Keratinocyte (primary cell): ENCODE results near the gene ENPP4. TPM values are rescaled to one million over a fixed set of nuclear protein-coding genes. Genes with fewer than 3 reads are reported as not detected.
"Not testable (repeated sequence)": the region's sequence is repeated elsewhere in the genome, so short reads cannot be mapped to it uniquely, and the experiment has no call there.

Experiments
- DNase-seq: peaks from one replicate; pipeline ENCODE4 v3.0.0-alpha.2; 2011; ENCODE audit warnings: low read depth, missing footprints, low spot score
- FAIRE-seq: peaks from 2 replicates; lab custom pipeline; 2011; peaks lifted over from hg19 to GRCh38; lab: Jason Lieb, UNC
- H2AFZ ChIP-seq: 2 replicates; pipeline ENCODE4 v1.6.0; 2012; ENCODE audit warnings: low read length, control low read depth, inconsistent platforms; ENCODE audit not compliant: control insufficient read depth
- H3K27ac ChIP-seq: 2 replicates; pipeline ENCODE4 v1.5.1; 2011; ENCODE audit warnings: low read length; ENCODE audit not compliant: control insufficient read depth, insufficient read depth
- H3K27me3 ChIP-seq: 3 replicates; pipeline ENCODE4 v1.6.0; 2011; ENCODE audit warnings: low read length; ENCODE audit not compliant: control insufficient read depth, insufficient read depth; ENCODE audit errors: extremely low read depth
- H3K36me3 ChIP-seq, 2 experiments: 2 replicates in 1 of 2; 3 replicates in 1 of 2; pipeline ENCODE4 v1.5.1; 2011; ENCODE audit warnings: low read length in 2 of 2, mild to moderate bottlenecking in 1 of 2; ENCODE audit not compliant: control insufficient read depth in 2 of 2, insufficient read depth in 2 of 2; ENCODE audit errors: extremely low read depth in 1 of 2
- H3K4me1 ChIP-seq: 3 replicates; pipeline ENCODE4 v1.5.1; 2011; ENCODE audit warnings: low read length; ENCODE audit not compliant: control insufficient read depth, insufficient read depth; ENCODE audit errors: extremely low read depth
- H3K4me2 ChIP-seq: 3 replicates; pipeline ENCODE4 v1.6.0; 2011; ENCODE audit warnings: low read depth, low read length; ENCODE audit not compliant: control insufficient read depth, insufficient read depth; ENCODE audit errors: extremely low read depth
- H3K4me3 ChIP-seq, 3 experiments: fragments of 200-600 bp in 1 of 3; sonication (generic) in 1 of 3; 2 replicates in 2 of 3; 3 replicates in 1 of 3; pipeline ENCODE4 v1.5.1; 2011 to 2016; ENCODE audit warnings: low read length in 3 of 3, mild to moderate bottlenecking in 3 of 3, control low read depth in 2 of 3, inconsistent platforms in 1 of 3, low read depth in 1 of 3, mixed read lengths in 1 of 3, mixed run types in 1 of 3, moderate library complexity in 1 of 3; ENCODE audit not compliant: control insufficient read depth in 2 of 3, insufficient read depth in 2 of 3; ENCODE audit errors: extremely low read depth in 1 of 3
- H3K79me2 ChIP-seq: 2 replicates; pipeline ENCODE4 v1.6.0; 2012; ENCODE audit warnings: low read length; ENCODE audit not compliant: control insufficient read depth, insufficient read depth
- H3K9ac ChIP-seq: 3 replicates; pipeline ENCODE4 v1.6.0; 2011; ENCODE audit warnings: low read length; ENCODE audit not compliant: control insufficient read depth, insufficient read depth; ENCODE audit errors: extremely low read depth
- H3K9me1 ChIP-seq: 3 replicates; pipeline ENCODE4 v1.6.0; 2011; ENCODE audit warnings: low read length; ENCODE audit not compliant: control insufficient read depth, insufficient read depth; ENCODE audit errors: extremely low read depth
- H3K9me3 ChIP-seq: 2 replicates; pipeline ENCODE4 v1.5.1; 2012; ENCODE audit warnings: low read depth, low read length; ENCODE audit not compliant: control insufficient read depth
- H4K20me1 ChIP-seq: 3 replicates; pipeline ENCODE4 v1.6.0; 2011; ENCODE audit warnings: low read length; ENCODE audit not compliant: control insufficient read depth, insufficient read depth; ENCODE audit errors: extremely low read depth
- EZH2 ChIP-seq: IDR thresholded peaks from one replicate; pipeline ENCODE4 v1.6.1; 2012; ENCODE audit warnings: inconsistent platforms, mild to moderate bottlenecking, low read length, moderate library complexity
- dilution Hi-C: fragments of 300-500 bp; cut with MboI; formaldehyde crosslinking; loops from one replicate; pipeline ENCODE4 v1.7.0; 2020; ENCODE audit warnings: low sequenced_read_pairs; ENCODE audit not compliant: extremely low pct_ligation_motif_present
- polyA plus RNA-seq, 5 experiments: library from polyadenylated mRNA; depleted of rRNA in 3 of 5; stranded (reverse) in 3 of 5; stranded (forward) in 1 of 5; unstranded in 1 of 5; fragments of >200 nt; gene quantifications; 1 replicate in 1 of 5; 2 replicates in 3 of 5; 3 replicates in 1 of 5; pipeline versions ENCODE4 v1.2.1 to v1.2.3, GENCODE V29; 2011 to 2012; ENCODE audit warnings: missing spikeins in 2 of 5, low read depth in 1 of 5, low replicate concordance in 1 of 5
- TF ChIP-seq, protein P1 (sequence below), 3 experiments: IDR thresholded peaks in 1 of 3; conservative IDR thresholded peaks in 1 of 3; optimal IDR thresholded peaks in 1 of 3; 2 replicates in 2 of 3; 3 replicates in 1 of 3; pipeline versions ENCODE3 to v1.5.1; 2011; ENCODE audit warnings: low read length in 3 of 3, mild to moderate bottlenecking in 3 of 3, moderate library complexity in 2 of 3, control low read depth in 1 of 3, inconsistent platforms in 1 of 3; ENCODE audit not compliant: insufficient read depth in 2 of 3; ENCODE audit errors: extremely low read depth in 1 of 3

ENPP4 gene
- polyA plus RNA-seq, 1 donor (not counting 4 experiments of a cell fraction or from before 2014, with no cell fraction given) = 0.01 TPM

DNA sequence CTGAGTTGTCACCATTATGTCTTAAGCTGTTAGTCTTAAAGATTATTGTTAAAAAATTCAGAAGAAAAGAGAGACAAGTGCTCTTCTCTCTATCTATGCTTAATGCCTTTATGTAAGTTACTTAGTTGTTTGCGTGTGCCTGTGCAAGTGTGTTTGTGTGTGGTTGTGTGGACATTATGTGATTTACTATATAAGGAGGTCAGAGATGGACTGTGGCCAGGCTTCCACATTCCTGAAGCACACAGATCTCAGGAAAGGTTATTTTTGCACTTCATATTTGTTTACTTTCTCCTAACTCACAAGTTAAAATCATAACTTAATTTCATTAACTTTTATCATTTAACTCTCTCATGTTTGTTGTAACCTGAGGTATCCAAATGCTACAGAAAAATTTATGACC lies 14.5 kb downstream of the ENPP4 start:
- no peak overlapping the region for H3K4me2 ChIP-seq
- H3K27me3 ChIP-seq = no peaks in the 10 kb centered on the region
- no peaks in the 10 kb centered on the region for H3K9me3 ChIP-seq
- dilution Hi-C loops = no loop called here
- H3K9ac ChIP-seq = no peak overlapping the region
- no peak for TF ChIP-seq EZH2
- TF ChIP-seq, protein P1, sequence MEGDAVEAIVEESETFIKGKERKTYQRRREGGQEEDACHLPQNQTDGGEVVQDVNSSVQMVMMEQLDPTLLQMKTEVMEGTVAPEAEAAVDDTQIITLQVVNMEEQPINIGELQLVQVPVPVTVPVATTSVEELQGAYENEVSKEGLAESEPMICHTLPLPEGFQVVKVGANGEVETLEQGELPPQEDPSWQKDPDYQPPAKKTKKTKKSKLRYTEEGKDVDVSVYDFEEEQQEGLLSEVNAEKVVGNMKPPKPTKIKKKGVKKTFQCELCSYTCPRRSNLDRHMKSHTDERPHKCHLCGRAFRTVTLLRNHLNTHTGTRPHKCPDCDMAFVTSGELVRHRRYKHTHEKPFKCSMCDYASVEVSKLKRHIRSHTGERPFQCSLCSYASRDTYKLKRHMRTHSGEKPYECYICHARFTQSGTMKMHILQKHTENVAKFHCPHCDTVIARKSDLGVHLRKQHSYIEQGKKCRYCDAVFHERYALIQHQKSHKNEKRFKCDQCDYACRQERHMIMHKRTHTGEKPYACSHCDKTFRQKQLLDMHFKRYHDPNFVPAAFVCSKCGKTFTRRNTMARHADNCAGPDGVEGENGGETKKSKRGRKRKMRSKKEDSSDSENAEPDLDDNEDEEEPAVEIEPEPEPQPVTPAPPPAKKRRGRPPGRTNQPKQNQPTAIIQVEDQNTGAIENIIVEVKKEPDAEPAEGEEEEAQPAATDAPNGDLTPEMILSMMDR (optimal IDR thresholded peaks at IDR 0.05 in 1 of 3, IDR thresholded peaks at IDR 0.05 in 1 of 3, conservative IDR thresholded peaks at IDR 0.05 in 1 of 3; ENCODE audit: extremely low read depth in 1 of 3, insufficient read depth in 2 of 3, low read length in 3 of 3) = no peak
- no peaks in the 10 kb centered on the region for H3K9me1 ChIP-seq
- no peaks in the 10 kb centered on the region for H4K20me1 ChIP-seq
- no peak overlapping the region for H2AFZ ChIP-seq
- DNase-seq (no peak), FAIRE-seq (no peak)
- no peaks in the 10 kb centered on the region for H3K36me3 ChIP-seq
- no peak overlapping the region for H3K27ac ChIP-seq
- no peaks in the 10 kb centered on the region for H3K4me1 ChIP-seq
- H3K79me2 ChIP-seq = no peaks in the 10 kb centered on the region
- no peak overlapping the region for H3K4me3 ChIP-seq

DNA sequence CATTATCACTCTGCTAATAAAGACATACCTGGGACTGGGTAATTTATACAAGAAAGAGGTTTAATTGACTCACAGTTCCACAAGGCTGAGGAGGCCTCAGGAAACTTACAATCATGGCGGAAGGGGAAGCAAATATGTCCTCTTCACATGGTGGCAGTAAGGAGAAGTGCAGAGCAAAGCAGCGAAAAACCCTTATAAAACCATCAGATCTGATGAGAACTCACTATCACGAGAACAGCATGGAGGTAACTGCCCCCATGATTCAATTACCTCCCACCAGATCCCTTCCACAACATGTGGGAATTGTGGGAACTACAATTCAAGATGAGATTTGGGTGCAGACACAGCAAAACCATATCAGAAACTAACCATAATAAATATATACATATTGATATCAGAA lies 19.3 kb downstream of the ENPP4 start:
- H3K4me3 ChIP-seq, DNase-seq, H3K9me3 ChIP-seq, H3K9ac ChIP-seq, H2AFZ ChIP-seq, H3K9me1 ChIP-seq, H3K79me2 ChIP-seq, H3K4me1 ChIP-seq, H3K27me3 ChIP-seq, H3K36me3 ChIP-seq, H3K27ac ChIP-seq, dilution Hi-C loops, H4K20me1 ChIP-seq, FAIRE-seq, H3K4me2 ChIP-seq: not testable (repeated sequence)

- FAIRE-seq (no peak), DNase-seq (no peak)
- no peak overlapping the region for H3K27ac ChIP-seq
- H3K9me3 ChIP-seq = no peaks in the 10 kb centered on the region
- H3K27me3 ChIP-seq = no peaks in the 10 kb centered on the region
- H4K20me1 ChIP-seq = no peaks in the 10 kb centered on the region
- no peak overlapping the region for H2AFZ ChIP-seq
- no peaks in the 10 kb centered on the region for H3K36me3 ChIP-seq
- TF ChIP-seq EZH2 = no peak
- TF ChIP-seq, protein P1 (optimal IDR thresholded peaks at IDR 0.05 in 1 of 3, IDR thresholded peaks at IDR 0.05 in 1 of 3, conservative IDR thresholded peaks at IDR 0.05 in 1 of 3; ENCODE audit: extremely low read depth in 1 of 3, insufficient read depth in 2 of 3, low read length in 3 of 3) = no peak
- no peak overlapping the region for H3K9ac ChIP-seq
- H3K9me1 ChIP-seq = no peaks in the 10 kb centered on the region
- no peak overlapping the region for H3K4me2 ChIP-seq
- no peaks in the 10 kb centered on the region for H3K4me1 ChIP-seq
- no peaks in the 10 kb centered on the region for H3K79me2 ChIP-seq
- H3K4me3 ChIP-seq = no peak overlapping the region
- dilution Hi-C loops = no loop called here
These were observed 26.9 kb downstream of the ENPP4 start for GRCh38 chr6:46156701-46157100.
